ENCODE measurements around the gene BMPER.
A peak's percentile ranks its signal among the peaks of the same experiment; 100 is the strongest.

The BMPER gene

GRCh38 chr7:33892945-33893344, 12.4 kb upstream of the BMPER start:
- Histone ChIP-seq H3K4me3 (ENCODE audit: low read depth, low read length) (no peak overlapping the region), H3K36me3 (ENCODE audit: control insufficient read depth, insufficient read depth, low read length) (no peaks in the 10 kb centered on the region), H3K9me3 (ENCODE audit: control insufficient read depth, insufficient read depth, low read depth, low read length) (no peaks in the 10 kb centered on the region), H3K27me3 (ENCODE audit: control insufficient read depth, insufficient read depth, low read length) (no peaks in the 10 kb centered on the region), H3K27ac (ENCODE audit: low read depth, low read length) (no peak overlapping the region), H3K9ac (ENCODE audit: low read length) (no peak overlapping the region), H3K4me1 (ENCODE audit: control insufficient read depth, insufficient read depth, low read length) (peaks cover 22% of the 10 kb centered on the region)

- Histone ChIP-seq H3K36me3 (ENCODE audit: control insufficient read depth, insufficient read depth, low read length) (no peaks in the 10 kb centered on the region), H3K27ac (ENCODE audit: low read depth, low read length) (no peak overlapping the region), H3K4me3 (ENCODE audit: low read depth, low read length) (no peak overlapping the region), H3K4me1 (ENCODE audit: control insufficient read depth, insufficient read depth, low read length) (peaks cover 22% of the 10 kb centered on the region), H3K9ac (ENCODE audit: low read length) (no peak overlapping the region), H3K9me3 (ENCODE audit: control insufficient read depth, insufficient read depth, low read depth, low read length) (no peaks in the 10 kb centered on the region), H3K27me3 (ENCODE audit: control insufficient read depth, insufficient read depth, low read length) (no peaks in the 10 kb centered on the region)
Observed at GRCh38 chr7:33893377-33893776, 12.0 kb upstream of the BMPER start.

- Histone ChIP-seq H3K9ac (ENCODE audit: low read length) (no peak overlapping the region), H3K27ac (ENCODE audit: low read depth, low read length) (no peak overlapping the region), H3K27me3 (ENCODE audit: control insufficient read depth, insufficient read depth, low read length) (peaks cover 2% of the 10 kb centered on the region; the same call in 1 of the 2 replicates), H3K9me3 (ENCODE audit: control insufficient read depth, insufficient read depth, low read depth, low read length) (no peaks in the 10 kb centered on the region), H3K36me3 (ENCODE audit: control insufficient read depth, insufficient read depth, low read length) (no peaks in the 10 kb centered on the region), H3K4me3 (ENCODE audit: low read depth, low read length) (no peak overlapping the region), H3K4me1 (ENCODE audit: control insufficient read depth, insufficient read depth, low read length) (peaks cover 15% of the 10 kb centered on the region)
Observed at GRCh38 chr7:33895025-33895804, 10.1 kb upstream of the BMPER start.

- Histone ChIP-seq H3K9me3 (ENCODE audit: control insufficient read depth, insufficient read depth, low read depth, low read length) (no peaks in the 10 kb centered on the region), H3K27me3 (ENCODE audit: control insufficient read depth, insufficient read depth, low read length) (peaks cover 36% of the 10 kb centered on the region), H3K9ac (ENCODE audit: low read length) (no peak overlapping the region), H3K36me3 (ENCODE audit: control insufficient read depth, insufficient read depth, low read length) (no peaks in the 10 kb centered on the region), H3K27ac (ENCODE audit: low read depth, low read length) (no peak overlapping the region), H3K4me1 (ENCODE audit: control insufficient read depth, insufficient read depth, low read length) (peaks cover 32% of the 10 kb centered on the region), H3K4me3 (ENCODE audit: low read depth, low read length) (no peak overlapping the region)
Observed at GRCh38 chr7:33900501-33900900, 4.8 kb upstream of the BMPER start.

- H3K36me3 ChIP-seq (ENCODE audit: control insufficient read depth, insufficient read depth, low read length), result no peaks in the 10 kb centered on the region
- no peak overlapping the region for H3K27ac ChIP-seq (ENCODE audit: low read depth, low read length)
- H3K4me3 ChIP-seq (ENCODE audit: low read depth, low read length), result no peak overlapping the region
- H3K9ac ChIP-seq (ENCODE audit: low read length), result no peak overlapping the region
- H3K4me1 ChIP-seq (ENCODE audit: control insufficient read depth, insufficient read depth, low read length), result peaks cover 32% of the 10 kb centered on the region
- peaks cover 43% of the 10 kb centered on the region for H3K27me3 ChIP-seq (ENCODE audit: control insufficient read depth, insufficient read depth, low read length)
- no peaks in the 10 kb centered on the region for H3K9me3 ChIP-seq (ENCODE audit: control insufficient read depth, insufficient read depth, low read depth, low read length)
Observed at GRCh38 chr7:33901199-33901598, 4.1 kb upstream of the BMPER start.

- no peak overlapping the region for H3K9ac ChIP-seq (ENCODE audit: low read length)
- no peaks in the 10 kb centered on the region; the same call in 1 of the 2 replicates for H3K36me3 ChIP-seq (ENCODE audit: control insufficient read depth, insufficient read depth, low read length)
- no peak overlapping the region for H3K27ac ChIP-seq (ENCODE audit: low read depth, low read length)
- H3K4me3 ChIP-seq (ENCODE audit: low read depth, low read length), result no peak overlapping the region
- H3K9me3 ChIP-seq (ENCODE audit: control insufficient read depth, insufficient read depth, low read depth, low read length), result no peaks in the 10 kb centered on the region
- H3K4me1 ChIP-seq (ENCODE audit: control insufficient read depth, insufficient read depth, low read length), result peaks cover 32% of the 10 kb centered on the region
- peaks cover 49% of the 10 kb centered on the region for H3K27me3 ChIP-seq (ENCODE audit: control insufficient read depth, insufficient read depth, low read length)
Observed at GRCh38 chr7:33901847-33902246, 3.5 kb upstream of the BMPER start.

GRCh38 chr7:33902746-33903145, 2.6 kb upstream of the BMPER start:
- no peaks in the 10 kb centered on the region; the same call in 1 of the 2 replicates for H3K36me3 ChIP-seq (ENCODE audit: control insufficient read depth, insufficient read depth, low read length)
- peaks cover 25% of the 10 kb centered on the region for H3K4me1 ChIP-seq (ENCODE audit: control insufficient read depth, insufficient read depth, low read length)
- H3K9me3 ChIP-seq (ENCODE audit: control insufficient read depth, insufficient read depth, low read depth, low read length), result no peaks in the 10 kb centered on the region
- peaks cover 58% of the 10 kb centered on the region for H3K27me3 ChIP-seq (ENCODE audit: control insufficient read depth, insufficient read depth, low read length)
- H3K27ac ChIP-seq (ENCODE audit: low read depth, low read length), result no peak overlapping the region; the same call in 1 of the 2 replicates
- no peak overlapping the region for H3K4me3 ChIP-seq (ENCODE audit: low read depth, low read length)
- peak overlapping the region; percentile 71 for H3K9ac ChIP-seq (ENCODE audit: low read length)

- Histone ChIP-seq H3K9me3 (ENCODE audit: control insufficient read depth, insufficient read depth, low read depth, low read length) (no peaks in the 10 kb centered on the region), H3K9ac (ENCODE audit: low read length) (peak overlapping the region; percentile 88), H3K4me1 (ENCODE audit: control insufficient read depth, insufficient read depth, low read length) (peaks cover 20% of the 10 kb centered on the region), H3K36me3 (ENCODE audit: control insufficient read depth, insufficient read depth, low read length) (no peaks in the 10 kb centered on the region; the same call in 1 of the 2 replicates), H3K4me3 (ENCODE audit: low read depth, low read length) (peak overlapping the region; percentile 74), H3K27me3 (ENCODE audit: control insufficient read depth, insufficient read depth, low read length) (peaks cover 71% of the 10 kb centered on the region), H3K27ac (ENCODE audit: low read depth, low read length) (peak overlapping the region; percentile 11; the same call in 1 of the 2 replicates)
Observed at GRCh38 chr7:33903791-33904680, 1.3 kb upstream of the BMPER start.

- Histone ChIP-seq H3K36me3 (ENCODE audit: control insufficient read depth, insufficient read depth, low read length) (no peaks in the 10 kb centered on the region; the same call in 1 of the 2 replicates), H3K27me3 (ENCODE audit: control insufficient read depth, insufficient read depth, low read length) (peaks cover 71% of the 10 kb centered on the region), H3K9me3 (ENCODE audit: control insufficient read depth, insufficient read depth, low read depth, low read length) (no peaks in the 10 kb centered on the region), H3K27ac (ENCODE audit: low read depth, low read length) (peak overlapping the region; percentile 11; the same call in 1 of the 2 replicates), H3K4me3 (ENCODE audit: low read depth, low read length) (peak overlapping the region; percentile 74), H3K4me1 (ENCODE audit: control insufficient read depth, insufficient read depth, low read length) (peaks cover 20% of the 10 kb centered on the region), H3K9ac (ENCODE audit: low read length) (peak overlapping the region; percentile 88)
Observed at GRCh38 chr7:33904681-33905388, 504 bp upstream of the BMPER start.

- peaks cover 20% of the 10 kb centered on the region for H3K4me1 ChIP-seq (ENCODE audit: control insufficient read depth, insufficient read depth, low read length)
- H3K27ac ChIP-seq (ENCODE audit: low read depth, low read length), result no peak overlapping the region
- H3K9me3 ChIP-seq (ENCODE audit: control insufficient read depth, insufficient read depth, low read depth, low read length), result no peaks in the 10 kb centered on the region
- H3K27me3 ChIP-seq (ENCODE audit: control insufficient read depth, insufficient read depth, low read length), result peaks cover 69% of the 10 kb centered on the region
- no peaks in the 10 kb centered on the region; the same call in 1 of the 2 replicates for H3K36me3 ChIP-seq (ENCODE audit: control insufficient read depth, insufficient read depth, low read length)
- H3K4me3 ChIP-seq (ENCODE audit: low read depth, low read length), result peak overlapping the region; percentile 51; the same call in 1 of the 2 replicates
- H3K9ac ChIP-seq (ENCODE audit: low read length), result peak overlapping the region; percentile 42
Observed at GRCh38 chr7:33906697-33907096, 1.4 kb downstream of the BMPER start.

Measured in HUES6 (cell line).